ENCODE data around the gene NUDT14.

NUDT14 gene

DNA sequence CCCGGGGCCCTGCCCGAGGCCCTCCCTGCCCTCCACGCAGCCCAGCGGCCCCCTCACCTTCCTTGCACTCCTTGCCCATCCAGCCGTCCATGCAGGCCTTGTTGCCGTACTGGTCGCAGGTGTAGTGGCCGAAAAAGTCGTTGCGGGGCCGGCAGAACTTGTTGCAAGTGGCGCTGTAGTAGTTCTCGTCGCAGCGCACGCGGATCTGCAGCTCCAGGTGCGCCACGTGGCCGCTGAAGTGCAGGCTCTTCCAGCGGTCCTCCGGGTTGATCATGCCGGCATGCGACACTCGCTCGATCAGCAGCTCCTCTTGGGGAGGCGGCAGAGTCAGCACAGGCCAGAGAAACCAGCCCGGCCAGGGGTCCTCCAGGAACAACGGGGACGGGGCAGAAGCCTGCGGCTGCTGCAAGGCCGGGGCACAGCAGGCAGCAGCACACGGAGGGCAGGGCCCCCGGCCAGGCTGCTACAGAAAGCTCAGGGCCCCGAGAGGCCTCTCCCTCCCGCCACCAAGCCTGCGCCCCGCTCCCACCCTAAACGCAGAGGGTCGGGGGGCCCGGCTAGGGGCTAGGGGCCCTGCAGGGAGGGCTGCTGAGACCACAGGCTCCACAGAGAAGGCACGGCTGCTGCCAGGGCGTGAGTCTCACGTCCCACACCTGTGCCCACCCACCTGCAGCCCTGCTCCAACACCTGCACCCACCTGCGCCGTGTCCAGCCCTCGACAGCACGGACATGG, 25.3 kb downstream of the NUDT14 start:
- DNase-seq = no peak

DNA sequence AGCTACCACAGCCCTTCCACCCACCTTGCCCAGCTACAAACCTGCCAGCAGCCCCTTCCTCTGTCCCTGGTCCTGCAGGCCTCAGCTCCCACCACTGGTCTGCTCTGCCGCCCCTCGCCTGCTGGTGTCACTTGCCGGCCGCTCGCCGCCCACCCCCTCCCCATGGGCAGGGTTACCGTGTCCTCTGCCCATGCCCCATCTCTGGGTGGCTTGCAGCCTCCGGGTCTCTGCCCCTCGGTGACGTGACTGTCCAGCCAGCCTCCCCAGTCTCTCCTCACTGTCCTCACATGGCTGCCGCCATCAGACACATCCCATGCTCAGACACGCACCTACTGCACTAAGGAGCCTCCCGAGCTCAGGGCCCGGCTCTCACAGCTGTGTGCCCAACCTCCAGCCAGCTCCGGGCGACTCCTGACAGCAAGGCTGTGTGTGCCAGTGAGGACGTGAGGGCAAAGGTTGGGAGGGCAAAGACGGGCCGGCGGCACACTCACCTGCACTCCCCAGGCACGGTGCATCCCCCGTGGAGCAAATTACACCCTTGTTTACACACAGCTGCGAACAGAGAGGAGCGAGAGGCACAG, 26.0 kb downstream of the NUDT14 start:
- DNase-seq = no peak

DNA sequence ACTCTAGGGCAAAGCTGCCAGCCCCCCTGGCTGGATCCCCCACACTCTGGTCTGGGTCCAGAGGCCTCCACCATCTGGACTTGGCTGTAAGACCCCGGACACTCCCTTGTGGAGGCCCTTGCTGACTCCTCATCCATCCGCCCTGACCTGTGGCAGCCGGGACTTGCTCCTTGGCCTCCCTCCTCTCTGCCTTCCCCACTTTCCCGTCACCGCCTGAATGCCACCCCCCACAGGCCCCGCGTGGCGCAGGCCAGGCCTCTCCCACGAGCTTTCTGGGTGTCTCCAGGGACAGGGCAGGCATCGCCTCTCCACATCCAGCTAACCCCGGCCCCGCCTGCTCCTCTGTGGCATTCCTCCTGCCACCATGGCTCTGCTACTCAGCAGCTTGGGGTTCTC, 26.6 kb downstream of the NUDT14 start:
- DNase-seq = no peak

GRCh38 chr14:105153739-105154475, 27.2 kb downstream of the NUDT14 start:
- DNase-seq = no peak

DNA sequence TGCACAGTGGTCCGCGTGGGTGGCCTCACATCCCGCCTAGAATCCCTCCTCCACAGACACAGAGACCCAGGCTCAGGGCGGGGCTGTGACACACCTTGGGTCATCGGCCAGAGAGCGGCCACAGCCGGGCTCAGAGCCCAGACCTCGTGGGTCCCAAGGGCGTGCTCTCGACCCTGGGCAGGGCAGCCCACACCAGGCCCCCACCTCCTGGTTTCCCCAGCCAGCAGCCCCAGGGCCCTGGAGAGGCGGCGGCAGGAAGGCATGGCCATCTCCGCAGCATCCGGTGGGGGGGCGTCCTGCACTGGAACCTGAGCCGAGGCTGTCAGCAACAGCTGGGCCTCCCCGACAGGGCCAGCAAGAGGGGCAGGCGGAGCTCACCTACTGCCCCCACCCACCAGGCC, 27.8 kb downstream of the NUDT14 start:
- DNase-seq = no peak

GRCh38 chr14:105152794-105153241, 28.3 kb downstream of the NUDT14 start:
- no peak for DNase-seq

- no peak for DNase-seq
These were observed 29.0 kb downstream of the NUDT14 start for GRCh38 chr14:105151838-105152793.

GRCh38 chr14:105151084-105151837, 29.9 kb downstream of the NUDT14 start:
- DNase-seq = no peak

DNA sequence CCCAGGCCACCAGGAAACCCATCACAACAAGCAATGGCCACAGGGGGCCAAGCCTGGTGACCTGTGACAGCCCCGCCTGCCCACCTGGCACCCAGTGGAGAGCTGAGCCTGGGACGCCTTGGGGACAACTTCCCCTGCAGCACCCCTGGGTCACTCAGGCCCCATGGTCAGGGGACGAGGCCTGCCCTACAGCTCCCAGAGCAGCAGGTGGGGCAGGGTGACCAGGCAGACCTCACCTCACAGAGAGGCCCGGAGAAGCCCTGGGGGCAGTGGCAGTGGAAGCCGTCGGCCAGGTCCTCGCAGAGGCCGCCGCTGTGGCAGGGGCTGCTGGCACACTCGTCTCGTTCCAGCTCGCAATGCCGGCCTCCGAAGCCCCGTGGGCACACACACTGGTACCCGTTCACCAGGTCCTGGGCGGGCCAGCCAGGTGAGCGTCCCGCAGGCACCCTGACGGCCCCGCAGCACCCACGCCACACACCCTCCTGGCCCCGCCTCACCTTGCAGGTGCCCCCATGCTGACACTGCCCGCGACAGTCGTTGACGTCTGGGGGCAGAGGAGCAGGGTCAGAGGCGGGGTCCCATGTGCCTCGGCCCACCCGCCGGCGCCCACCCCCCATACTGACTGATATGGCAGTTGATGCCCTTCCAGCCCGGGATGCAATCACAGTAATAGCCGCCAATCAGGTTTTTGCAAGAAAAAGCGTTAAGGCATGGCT, 30.6 kb downstream of the NUDT14 start:
- no peak for DNase-seq

DNA sequence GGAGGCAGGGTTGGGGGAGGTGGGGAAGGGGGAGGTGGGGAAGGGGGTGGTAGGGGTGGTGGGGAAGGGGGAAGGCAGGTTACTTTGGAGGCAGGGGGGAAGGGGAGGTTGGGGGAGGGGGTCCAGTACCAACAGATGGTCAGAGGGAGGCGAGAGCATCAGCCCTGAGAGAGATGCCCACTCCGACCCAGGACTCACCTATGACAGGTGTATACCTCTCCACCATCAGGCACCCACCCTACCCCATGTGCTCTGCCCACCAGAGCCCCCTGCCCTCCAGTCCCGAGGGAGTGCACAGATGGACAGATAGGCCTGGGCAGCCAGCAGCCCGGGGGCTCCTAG, 31.1 kb downstream of the NUDT14 start:
- DNase-seq = no peak

GRCh38 chr14:105149146-105149781, 31.8 kb downstream of the NUDT14 start:
- no peak for DNase-seq

GRCh38 chr14:105148604-105149145, 32.4 kb downstream of the NUDT14 start:
- no peak for DNase-seq

GRCh38 chr14:105147671-105148603, 33.2 kb downstream of the NUDT14 start:
- no peak for DNase-seq

DNA sequence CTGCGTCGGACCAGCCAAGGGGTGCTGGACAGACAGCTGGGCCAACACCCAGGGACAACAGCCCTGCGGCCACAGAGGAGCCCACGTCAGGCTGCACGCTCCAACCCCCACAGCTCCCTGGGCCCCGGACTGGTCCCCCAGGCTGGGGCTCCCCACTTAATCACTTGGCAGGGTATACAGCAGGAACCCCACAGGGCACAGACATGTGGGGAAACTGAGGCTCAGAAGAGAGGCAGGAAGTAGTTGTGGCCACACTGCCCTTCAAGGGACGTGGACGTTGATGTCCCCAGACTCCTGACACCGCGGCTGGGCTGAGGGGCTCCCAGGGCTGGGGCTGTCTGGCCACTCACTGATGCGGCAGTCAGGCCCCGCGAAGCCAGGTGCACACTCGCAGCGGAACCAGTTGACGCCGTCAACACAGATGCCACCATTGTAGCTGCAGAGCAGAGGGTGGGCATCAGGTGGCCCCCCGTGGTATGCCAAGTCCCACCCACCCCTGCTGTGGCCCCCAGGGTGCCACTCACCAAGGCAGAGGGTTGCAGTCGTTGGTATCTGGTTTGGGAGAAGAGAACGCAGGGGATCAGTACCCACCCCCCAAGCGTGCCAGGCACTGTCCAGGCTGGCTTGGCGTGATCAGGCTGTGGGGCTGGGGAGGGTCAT, 34.0 kb downstream of the NUDT14 start:
- DNase-seq = no peak

- no peak for DNase-seq
These were observed 34.7 kb downstream of the NUDT14 start for GRCh38 chr14:105146181-105146975.

DNA sequence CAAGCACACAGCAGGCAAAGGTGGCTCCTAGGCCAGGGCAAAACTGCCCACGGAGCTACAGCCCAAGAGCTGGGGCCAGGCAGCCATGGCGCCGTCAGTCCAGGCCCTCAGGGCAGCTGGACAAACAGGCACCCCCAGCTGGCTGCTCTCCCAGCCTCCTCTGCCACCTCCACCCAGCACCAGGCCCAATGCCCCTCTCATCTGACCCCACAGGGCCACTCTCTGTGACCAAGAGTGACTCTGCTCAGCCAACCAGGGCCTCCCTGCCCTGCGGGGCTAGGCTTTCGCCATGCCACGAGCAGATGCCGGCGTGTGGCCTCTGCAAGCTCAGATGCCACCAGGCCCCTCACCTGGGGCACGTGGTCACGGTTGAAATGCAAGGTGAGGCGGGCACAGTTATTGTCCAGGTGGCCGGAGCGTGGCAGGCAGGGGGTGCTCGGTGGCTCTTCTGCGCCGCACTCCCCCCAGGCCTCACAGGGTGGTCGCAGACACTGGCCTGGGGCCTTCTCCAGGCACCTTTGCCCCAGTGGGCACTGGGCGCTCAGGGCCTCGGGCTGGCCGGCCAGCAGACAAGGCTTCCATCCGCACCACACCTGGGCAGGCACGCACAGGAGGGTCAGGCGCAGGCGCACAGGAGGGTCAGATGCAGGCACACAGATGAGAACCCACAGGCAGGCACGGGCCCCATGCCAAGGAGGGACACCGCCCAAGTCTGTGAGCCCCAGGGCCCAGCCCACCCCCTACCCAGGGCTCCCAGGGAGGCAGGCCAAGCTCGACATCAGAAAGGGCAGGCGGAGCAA, 35.5 kb downstream of the NUDT14 start:
- DNase-seq = no peak

DNA sequence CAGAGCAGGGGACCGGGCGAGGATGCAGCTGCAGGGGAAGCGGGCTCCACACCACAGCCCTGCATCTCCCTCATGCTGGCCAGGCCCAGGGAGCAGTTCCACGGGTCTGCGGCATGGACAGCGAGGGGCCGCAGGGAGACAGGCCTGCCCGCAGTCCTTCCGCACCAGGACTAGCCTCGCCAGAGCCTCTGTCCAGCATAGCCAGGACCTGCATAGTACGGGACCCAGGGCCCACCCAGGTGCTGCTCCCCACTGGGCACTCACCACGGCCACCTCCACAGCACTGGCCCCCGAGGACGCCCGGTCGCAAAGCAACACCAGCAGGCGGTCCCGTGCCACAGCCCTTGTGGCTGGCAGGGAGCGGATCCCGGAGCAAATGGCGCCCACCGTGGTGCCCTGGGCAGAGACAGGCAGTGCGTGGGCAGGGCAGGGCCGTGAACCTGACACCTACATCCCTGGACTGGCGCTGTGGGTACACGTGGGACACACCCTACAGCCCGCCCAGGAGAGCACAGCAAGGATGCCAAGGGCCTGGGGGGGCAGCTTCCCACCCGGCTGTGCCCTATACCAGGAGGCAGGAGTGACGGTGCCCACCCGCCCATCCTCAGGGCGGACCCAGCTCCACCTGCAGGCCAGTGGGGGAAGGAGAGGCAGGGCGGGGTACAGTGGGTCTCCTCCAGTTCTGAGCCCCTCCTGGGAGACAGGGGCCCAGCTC, 36.3 kb downstream of the NUDT14 start:
- DNase-seq = no peak

Measured in fibroblast of skin of right quadriceps (primary cell).